HuH-7.5 (cell line): Measurements from ENCODE around the gene UBIAD1.

ENCODE experiments used
- DNase-seq: peaks from one replicate; pipeline ENCODE4 v3.0.0; 2011; ENCODE audit warnings: low spot score

The UBIAD1 gene

GRCh38 chr1:11311816-11312755 is 39.1 kb downstream of the UBIAD1 start:
- no peak for DNase-seq

GRCh38 chr1:11314959-11315358 is 42.0 kb downstream of the UBIAD1 start:
- DNase-seq: no peak

GRCh38 chr1:11316701-11317100 is 43.7 kb downstream of the UBIAD1 start:
- DNase-seq: no peak

GRCh38 chr1:11318982-11319381 is 46.0 kb downstream of the UBIAD1 start:
- no peak for DNase-seq

GRCh38 chr1:11320153-11320936 is 47.3 kb downstream of the UBIAD1 start:
- peak; percentile 49 for DNase-seq

- no peak for DNase-seq
Measured at GRCh38 chr1:11321656-11322491, 48.9 kb downstream of the UBIAD1 start.

GRCh38 chr1:11324567-11325165 is 51.7 kb downstream of the UBIAD1 start:
- DNase-seq: no peak

- DNase-seq: no peak
Measured at GRCh38 chr1:11326070-11326469, 53.1 kb downstream of the UBIAD1 start.

- DNase-seq: no peak
Measured at GRCh38 chr1:11328444-11328843, 55.4 kb downstream of the UBIAD1 start.

GRCh38 chr1:11330411-11330810 is 57.4 kb downstream of the UBIAD1 start:
- no peak for DNase-seq

- DNase-seq: no peak
Measured at GRCh38 chr1:11331036-11331944, 58.3 kb downstream of the UBIAD1 start.

- DNase-seq: no peak
Measured at GRCh38 chr1:11331945-11332546, 59.0 kb downstream of the UBIAD1 start.

GRCh38 chr1:11333631-11334030 is 60.6 kb downstream of the UBIAD1 start:
- no peak for DNase-seq

- DNase-seq: no peak
Measured at GRCh38 chr1:11334261-11334804, 61.3 kb downstream of the UBIAD1 start.

- no peak for DNase-seq
Measured at GRCh38 chr1:11334821-11335220, 61.8 kb downstream of the UBIAD1 start.

- no peak for DNase-seq
Measured at GRCh38 chr1:11335417-11336056, 62.5 kb downstream of the UBIAD1 start.

- peak; percentile 78 for DNase-seq
Measured at GRCh38 chr1:11337580-11338073, 64.6 kb downstream of the UBIAD1 start.
